Hematopoietic multipotent progenitor cell (in vitro differentiated cells): ENCODE results near the gene NEDD4L. TPM values are rescaled to one million over a fixed set of nuclear protein-coding genes. Genes with fewer than 3 reads are reported as not detected.

ENCODE experiments used
- DNase-seq, 3 donors: peaks; one replicate each; pipeline ENCODE4 v3.0.0-alpha.2; 2011 to 2015; ENCODE audit warnings: low read depth in 2 of 3, low spot score in 2 of 3
- total RNA-seq: library from RNA; depleted of rRNA; stranded (reverse); fragments of >200 nt; gene quantifications from one replicate; pipeline ENCODE4 v1.2.3, GENCODE V29; 2012

The NEDD4L gene
- total RNA-seq, 1 donor: 14.5 TPM

GRCh38 chr18:58175786-58176176 is 131.8 kb downstream of the NEDD4L start:
- no peak for DNase-seq

- peak in 1 of 3 donors; percentile 36 for DNase-seq
Observed at GRCh38 chr18:58177004-58177717, 133.1 kb downstream of the NEDD4L start.

- no peak for DNase-seq
Observed at GRCh38 chr18:58177896-58178470, 134.0 kb downstream of the NEDD4L start.

GRCh38 chr18:58178511-58178910 is 134.5 kb downstream of the NEDD4L start:
- no peak for DNase-seq

- no peak for DNase-seq
Observed at GRCh38 chr18:58180172-58180571, 136.1 kb downstream of the NEDD4L start.

- peak; percentile 34 to 73 (median 38) for DNase-seq
Observed at GRCh38 chr18:58180738-58181353, 136.8 kb downstream of the NEDD4L start.

- DNase-seq: no peak
Observed at GRCh38 chr18:58181988-58182387, 138.0 kb downstream of the NEDD4L start.

GRCh38 chr18:58183226-58183625 is 139.2 kb downstream of the NEDD4L start:
- no peak for DNase-seq

GRCh38 chr18:58186258-58186948 is 142.4 kb downstream of the NEDD4L start:
- no peak for DNase-seq

GRCh38 chr18:58187674-58188073 is 143.6 kb downstream of the NEDD4L start:
- no peak for DNase-seq

GRCh38 chr18:58188996-58189395 is 145.0 kb downstream of the NEDD4L start:
- DNase-seq: no peak

GRCh38 chr18:58190842-58191530 is 147.0 kb downstream of the NEDD4L start:
- no peak for DNase-seq

- DNase-seq: no peak
Observed at GRCh38 chr18:58191626-58192025, 147.6 kb downstream of the NEDD4L start.

- DNase-seq: no peak
Observed at GRCh38 chr18:58192519-58192918, 148.5 kb downstream of the NEDD4L start.

GRCh38 chr18:58194028-58194427 is 150.0 kb downstream of the NEDD4L start:
- no peak for DNase-seq

GRCh38 chr18:58195278-58195765 is 151.3 kb downstream of the NEDD4L start:
- DNase-seq: peak in 1 of 3 donors; percentile 22

- DNase-seq: no peak
Observed at GRCh38 chr18:58196164-58196563, 152.1 kb downstream of the NEDD4L start.

GRCh38 chr18:58196881-58197872 is 153.2 kb downstream of the NEDD4L start:
- DNase-seq: no peak

- no peak for DNase-seq
Observed at GRCh38 chr18:58201268-58201667, 157.2 kb downstream of the NEDD4L start.
